IPS DF 4.7 (cell line): ENCODE results near the gene ACTR3.
"Not testable (repeated sequence)": the region's sequence is repeated elsewhere in the genome, so short reads cannot be mapped to it uniquely, and the experiment has no call there.

Experiments
- DNase-seq: peaks from one replicate; pipeline ENCODE4 v3.0.0-alpha.2; 2013; ENCODE audit warnings: low spot score; ENCODE audit errors: extremely low read depth

The ACTR3 gene

GRCh38 chr2:113905886-113906285 lies 16.0 kb downstream of the ACTR3 start:
- no peak for DNase-seq

GRCh38 chr2:113906647-113907046 lies 16.8 kb downstream of the ACTR3 start:
- DNase-seq = no peak

- DNase-seq = no peak
Observed at GRCh38 chr2:113907297-113907696, 17.4 kb downstream of the ACTR3 start.

- no peak for DNase-seq
Observed at GRCh38 chr2:113910110-113910717, 20.3 kb downstream of the ACTR3 start.

GRCh38 chr2:113910967-113911678 lies 21.2 kb downstream of the ACTR3 start:
- DNase-seq = no peak

- DNase-seq = no peak
Observed at GRCh38 chr2:113915082-113915819, 25.4 kb downstream of the ACTR3 start.

GRCh38 chr2:113918229-113918628 lies 28.3 kb downstream of the ACTR3 start:
- DNase-seq = no peak

- no peak for DNase-seq
Observed at GRCh38 chr2:113920996-113921395, 31.1 kb downstream of the ACTR3 start.

- no peak for DNase-seq
Observed at GRCh38 chr2:113922335-113922734, 32.4 kb downstream of the ACTR3 start.

GRCh38 chr2:113922784-113923183 lies 32.9 kb downstream of the ACTR3 start:
- no peak for DNase-seq

GRCh38 chr2:113925884-113926283 lies 36.0 kb downstream of the ACTR3 start:
- DNase-seq = no peak

GRCh38 chr2:113926314-113926713 lies 36.4 kb downstream of the ACTR3 start:
- DNase-seq = no peak

GRCh38 chr2:113930448-113930847 lies 40.6 kb downstream of the ACTR3 start:
- DNase-seq = no peak

GRCh38 chr2:113937501-113937900 lies 47.6 kb downstream of the ACTR3 start:
- DNase-seq = no peak

GRCh38 chr2:113940891-113941290 lies 51.0 kb downstream of the ACTR3 start:
- no peak for DNase-seq

GRCh38 chr2:113945784-113946183 lies 55.9 kb downstream of the ACTR3 start:
- not testable (repeated sequence) for DNase-seq

- not testable (repeated sequence) for DNase-seq
Observed at GRCh38 chr2:113950906-113951305, 61.0 kb downstream of the ACTR3 start.

- no peak for DNase-seq
Observed at GRCh38 chr2:113961000-113961399, 71.1 kb downstream of the ACTR3 start.

GRCh38 chr2:113962692-113963480 lies 73.0 kb downstream of the ACTR3 start:
- no peak for DNase-seq

- no peak for DNase-seq
Observed at GRCh38 chr2:113963965-113964364, 74.1 kb downstream of the ACTR3 start.

- DNase-seq = no peak
Observed at GRCh38 chr2:113964436-113964835, 74.5 kb downstream of the ACTR3 start.

- no peak for DNase-seq
Observed at GRCh38 chr2:113965228-113965627, 75.3 kb downstream of the ACTR3 start.
